ENCODE measurements around the gene SERP2.

SERP2 gene

DNA sequence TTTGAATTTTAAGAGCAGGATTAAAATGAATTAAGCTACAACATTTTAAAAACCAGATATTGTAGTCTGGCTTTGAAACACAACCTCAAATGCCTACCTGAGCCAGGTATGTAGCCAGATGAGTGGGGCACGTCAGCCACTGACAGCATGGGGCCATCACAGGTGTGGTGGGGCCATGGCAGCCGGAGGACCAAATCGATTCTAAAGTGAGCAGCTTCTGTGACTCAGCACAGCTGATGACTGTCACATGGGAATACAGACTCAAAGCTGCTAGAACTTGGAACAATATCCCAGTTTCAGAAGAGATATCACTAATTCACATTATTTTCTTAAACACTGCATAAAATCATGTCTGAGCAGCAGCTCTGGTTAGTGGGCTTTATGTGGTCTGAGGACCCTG lies 52.8 kb downstream of the SERP2 start:
- Histone ChIP-seq H3K9me3 (ENCODE audit: insufficient read depth, low read length) (no peaks in the 10 kb centered on the region), H3K4me2 (ENCODE audit: low read depth, low read length, poor library complexity, severe bottlenecking) (no peak overlapping the region), H4K20me1 (ENCODE audit: low read depth, low read length) (no peaks in the 10 kb centered on the region), H3K9me2 (replicated peaks; ENCODE audit: insufficient read depth, low read length) (no peaks in the 10 kb centered on the region), H3K27me3 (ENCODE audit: low read length) (no peaks in the 10 kb centered on the region), H3K4me3 (ENCODE audit: insufficient read depth, low read length, poor library complexity, severe bottlenecking) (no peak overlapping the region), H3K27ac (ENCODE audit: low read depth, low read length) (no peak overlapping the region), H3F3A (ENCODE audit: insufficient read depth) (no peaks in the 10 kb centered on the region), H2AFZ (ENCODE audit: low read depth, low read length, severe bottlenecking) (no peak overlapping the region), H3K79me2 (ENCODE audit: insufficient read depth, low read length) (no peaks in the 10 kb centered on the region), H3K9ac (ENCODE audit: low read length) (no peak overlapping the region), H3K36me3 (ENCODE audit: low read length) (no peaks in the 10 kb centered on the region)
- no peak for TF ChIP-seq CTCF (IDR thresholded peaks at IDR 0.05; ENCODE audit: insufficient read depth, low read length, poor library complexity, severe bottlenecking)
- no peak for TF ChIP-seq EZH2phosphoT487 (conservative IDR thresholded peaks at IDR 0.05; ENCODE audit: low read length)

DNA sequence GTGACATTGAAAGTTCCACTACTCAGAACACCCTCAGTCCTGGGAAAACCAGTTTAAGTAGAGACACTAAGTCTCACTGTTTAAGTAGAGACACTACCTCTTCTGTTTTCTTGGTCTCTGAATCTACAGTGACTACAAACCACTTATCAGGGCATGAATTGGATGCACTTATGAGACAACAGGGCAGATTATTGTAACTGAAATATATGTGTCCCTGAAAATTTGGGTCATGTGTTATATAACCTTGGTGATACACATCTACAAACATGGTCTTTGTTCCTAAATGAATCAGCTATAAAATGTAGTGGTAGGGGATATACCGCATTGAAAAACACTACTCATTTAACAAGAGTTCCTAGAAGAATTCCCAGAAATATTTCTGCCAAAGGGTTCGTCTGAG lies 55.7 kb downstream of the SERP2 start:
- no peaks in the 10 kb centered on the region for H4K20me1 ChIP-seq (ENCODE audit: low read depth, low read length)
- no peaks in the 10 kb centered on the region for H3K79me2 ChIP-seq (ENCODE audit: insufficient read depth, low read length)
- TF ChIP-seq CTCF (IDR thresholded peaks at IDR 0.05; ENCODE audit: insufficient read depth, low read length, poor library complexity, severe bottlenecking): no peak
- TF ChIP-seq EZH2phosphoT487 (conservative IDR thresholded peaks at IDR 0.05; ENCODE audit: low read length): no peak
- no peak overlapping the region for H3K9ac ChIP-seq (ENCODE audit: low read length)
- peaks cover 8% of the 10 kb centered on the region; the same call in 1 of the 2 replicates for H3F3A ChIP-seq (ENCODE audit: insufficient read depth)
- no peak overlapping the region for H2AFZ ChIP-seq (ENCODE audit: low read depth, low read length, severe bottlenecking)
- H3K27me3 ChIP-seq (ENCODE audit: low read length): no peaks in the 10 kb centered on the region
- no peaks in the 10 kb centered on the region for H3K9me2 ChIP-seq (replicated peaks; ENCODE audit: insufficient read depth, low read length)
- no peaks in the 10 kb centered on the region for H3K36me3 ChIP-seq (ENCODE audit: low read length)
- H3K9me3 ChIP-seq (ENCODE audit: insufficient read depth, low read length): no peaks in the 10 kb centered on the region
- no peak overlapping the region for H3K27ac ChIP-seq (ENCODE audit: low read depth, low read length)
- H3K4me3 ChIP-seq (ENCODE audit: insufficient read depth, low read length, poor library complexity, severe bottlenecking): no peak overlapping the region
- H3K4me2 ChIP-seq (ENCODE audit: low read depth, low read length, poor library complexity, severe bottlenecking): no peak overlapping the region

DNA sequence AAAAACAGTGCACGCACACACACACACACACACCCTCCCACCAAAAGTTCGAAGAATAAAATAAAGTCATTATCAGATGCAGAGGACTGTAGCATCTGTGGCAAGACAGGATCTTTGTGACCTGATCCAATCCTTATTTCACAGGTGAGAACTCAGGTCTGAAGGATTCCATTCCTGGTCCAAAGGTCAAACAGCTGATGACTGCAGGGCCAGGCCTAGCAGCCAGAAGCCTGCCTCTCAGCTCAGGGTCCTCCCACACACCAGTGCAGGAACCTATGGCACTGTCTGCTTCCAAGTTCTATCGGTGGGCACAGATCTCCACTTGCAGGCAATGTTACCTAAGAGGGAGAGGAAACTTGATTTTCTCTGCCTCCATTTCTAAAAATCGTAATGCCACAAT lies 57.5 kb downstream of the SERP2 start:
- H3K36me3 ChIP-seq (ENCODE audit: low read length): no peaks in the 10 kb centered on the region
- no peak overlapping the region for H3K4me2 ChIP-seq (ENCODE audit: low read depth, low read length, poor library complexity, severe bottlenecking)
- H3K9ac ChIP-seq (ENCODE audit: low read length): no peak overlapping the region
- no peak overlapping the region for H2AFZ ChIP-seq (ENCODE audit: low read depth, low read length, severe bottlenecking)
- H3K4me3 ChIP-seq (ENCODE audit: insufficient read depth, low read length, poor library complexity, severe bottlenecking): no peak overlapping the region
- H3K27me3 ChIP-seq (ENCODE audit: low read length): no peaks in the 10 kb centered on the region
- TF ChIP-seq EZH2phosphoT487 (conservative IDR thresholded peaks at IDR 0.05; ENCODE audit: low read length) (no peak), CTCF (IDR thresholded peaks at IDR 0.05; ENCODE audit: insufficient read depth, low read length, poor library complexity, severe bottlenecking) (no peak)
- no peaks in the 10 kb centered on the region for H4K20me1 ChIP-seq (ENCODE audit: low read depth, low read length)
- peaks cover 11% of the 10 kb centered on the region; the same call in 1 of the 2 replicates for H3F3A ChIP-seq (ENCODE audit: insufficient read depth)
- H3K9me3 ChIP-seq (ENCODE audit: insufficient read depth, low read length): no peaks in the 10 kb centered on the region
- H3K79me2 ChIP-seq (ENCODE audit: insufficient read depth, low read length): no peaks in the 10 kb centered on the region
- no peak overlapping the region for H3K27ac ChIP-seq (ENCODE audit: low read depth, low read length)
- H3K9me2 ChIP-seq (replicated peaks; ENCODE audit: insufficient read depth, low read length): no peaks in the 10 kb centered on the region
